ENCODE data around the gene GPRC5A.

DNA sequence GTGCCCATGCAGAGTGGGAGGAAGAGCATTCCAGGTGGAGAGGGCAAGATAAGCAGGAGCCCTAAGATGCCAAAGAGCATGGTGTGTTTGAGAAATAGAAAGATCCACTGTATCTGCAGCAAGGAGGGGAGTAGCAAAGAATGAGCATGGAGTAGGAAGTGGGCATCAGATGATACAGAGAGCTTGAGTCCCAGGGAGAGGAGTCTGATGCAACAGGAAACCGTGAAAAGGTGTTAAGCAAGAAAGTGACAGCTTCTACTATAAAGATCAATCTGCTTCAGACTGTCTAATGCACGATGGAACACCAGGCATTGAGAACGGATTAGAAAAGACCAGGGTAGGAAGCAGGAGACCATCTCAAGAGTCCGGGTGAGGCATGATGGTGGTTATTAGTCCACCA lies 72.9 kb downstream of the GPRC5A start:
- TF ChIP-seq, protein P1, sequence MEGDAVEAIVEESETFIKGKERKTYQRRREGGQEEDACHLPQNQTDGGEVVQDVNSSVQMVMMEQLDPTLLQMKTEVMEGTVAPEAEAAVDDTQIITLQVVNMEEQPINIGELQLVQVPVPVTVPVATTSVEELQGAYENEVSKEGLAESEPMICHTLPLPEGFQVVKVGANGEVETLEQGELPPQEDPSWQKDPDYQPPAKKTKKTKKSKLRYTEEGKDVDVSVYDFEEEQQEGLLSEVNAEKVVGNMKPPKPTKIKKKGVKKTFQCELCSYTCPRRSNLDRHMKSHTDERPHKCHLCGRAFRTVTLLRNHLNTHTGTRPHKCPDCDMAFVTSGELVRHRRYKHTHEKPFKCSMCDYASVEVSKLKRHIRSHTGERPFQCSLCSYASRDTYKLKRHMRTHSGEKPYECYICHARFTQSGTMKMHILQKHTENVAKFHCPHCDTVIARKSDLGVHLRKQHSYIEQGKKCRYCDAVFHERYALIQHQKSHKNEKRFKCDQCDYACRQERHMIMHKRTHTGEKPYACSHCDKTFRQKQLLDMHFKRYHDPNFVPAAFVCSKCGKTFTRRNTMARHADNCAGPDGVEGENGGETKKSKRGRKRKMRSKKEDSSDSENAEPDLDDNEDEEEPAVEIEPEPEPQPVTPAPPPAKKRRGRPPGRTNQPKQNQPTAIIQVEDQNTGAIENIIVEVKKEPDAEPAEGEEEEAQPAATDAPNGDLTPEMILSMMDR (IDR thresholded peaks at IDR 0.05), result no peak
- TF ChIP-seq POLR2A (IDR thresholded peaks at IDR 0.05), result no peak
